ENCODE data around the gene PPIP5K2.

GRCh38 chr5:103148213-103148612 is 28.1 kb downstream of the PPIP5K2 start:
- TF ChIP-seq EZH2phosphoT487 (IDR thresholded peaks at IDR 0.05; ENCODE audit: borderline replicate concordance, low read length), result no peak
- no peak for TF ChIP-seq CTCF (IDR thresholded peaks at IDR 0.05; ENCODE audit: low read depth, low read length, poor library complexity, severe bottlenecking)
